GM12878 (cell line): ENCODE data around the gene FMNL2. TPM values are rescaled to one million over a fixed set of nuclear protein-coding genes. Genes with fewer than 3 reads are reported as not detected.

ENCODE experiments used
- ATAC-seq: fragments of 200-7000 bp; cut with Tn5 transposase; 3 replicates; pipeline ENCODE4 v1.9.1; 2020; ENCODE audit warnings: mild to moderate bottlenecking, moderate library complexity
- BruUV-seq: library from RNA; stranded (reverse); fragments of 400-500 nt; replicated peaks from 2 replicates; lab custom pipeline; 2021; lab: Mats Ljungman, UMichigan
- CTCF ChIA-PET: fragments of 300-600 bp; sonication (Branson Sonifier 250); formaldehyde crosslinking; extraction: SDS; loops from one replicate; lab custom pipeline; 2021; ENCODE audit warnings: inconsistent platforms; lab: Yijun Ruan, JAX
- POLR2A ChIA-PET: fragments of 350-600 bp; formaldehyde crosslinking; extraction: SDS; loops from one replicate; lab custom pipeline; 2021; ENCODE audit warnings: inconsistent platforms; lab: Charles Lee
- RAD21 ChIA-PET: fragments of 300-600 bp; sonication (Branson Sonifier 250); formaldehyde crosslinking; loops from one replicate; lab custom pipeline; 2023; ENCODE audit warnings: antibody characterized with exemption; ENCODE audit not compliant: unreplicated experiment; lab: Charles Lee
- SMC1A ChIA-PET: fragments of 300-600 bp; sonication (Branson Sonifier 250); formaldehyde crosslinking; loops from one replicate; lab custom pipeline; 2023; ENCODE audit not compliant: unreplicated experiment, uncharacterized antibody; lab: Charles Lee
- DNase-seq: peaks from one replicate; pipeline ENCODE4 v3.0.0-alpha.2; 2011; ENCODE audit warnings: low read depth, low spot score
- FAIRE-seq: peaks from 3 replicates; lab custom pipeline; 2011; peaks lifted over from hg19 to GRCh38; lab: Jason Lieb, UNC
- H2AFZ ChIP-seq: 2 replicates; pipeline ENCODE4 v1.6.0; 2011; ENCODE audit warnings: low read depth, low read length, control low read depth; ENCODE audit not compliant: control insufficient read depth
- H3K27ac ChIP-seq: 2 replicates; pipeline ENCODE4 v1.5.1; 2011; ENCODE audit warnings: control low read depth; ENCODE audit not compliant: control insufficient read depth, insufficient read depth
- H3K27me3 ChIP-seq, 2 experiments: replicated peaks in 1 of 2; 2 replicates each; pipeline versions ENCODE4 v1.6.0 to v1.6.1; 2011; ENCODE audit warnings: low read length in 1 of 2; ENCODE audit not compliant: control insufficient read depth in 2 of 2, insufficient read depth in 2 of 2
- H3K36me3 ChIP-seq, 2 experiments: 2 replicates each; pipeline ENCODE4 v1.5.1; 2011; ENCODE audit warnings: low read length in 1 of 2; ENCODE audit not compliant: control insufficient read depth in 2 of 2, insufficient read depth in 2 of 2
- H3K4me1 ChIP-seq: 2 replicates; pipeline ENCODE4 v1.6.1; 2011; ENCODE audit warnings: mild to moderate bottlenecking, low read length, moderate library complexity, mixed read lengths; ENCODE audit not compliant: control insufficient read depth, insufficient read depth
- H3K4me2 ChIP-seq: 2 replicates; pipeline ENCODE4 v1.6.0; 2011; ENCODE audit warnings: control low read depth; ENCODE audit not compliant: control insufficient read depth, insufficient read depth
- H3K4me3 ChIP-seq: fragments of 200-600 bp; sonication (generic); 2 replicates; pipeline ENCODE4 v1.5.1; 2016
- H3K79me2 ChIP-seq: 2 replicates; pipeline ENCODE4 v1.6.0; 2011; ENCODE audit warnings: low read length; ENCODE audit not compliant: control insufficient read depth, insufficient read depth
- H3K9ac ChIP-seq: 2 replicates; pipeline ENCODE4 v1.8.0; 2011; ENCODE audit warnings: low read length, control low read depth, mixed read lengths; ENCODE audit not compliant: control insufficient read depth, insufficient read depth
- H3K9me3 ChIP-seq: replicated peaks from 3 replicates; pipeline ENCODE4 v1.5.1; 2011; ENCODE audit warnings: mild to moderate bottlenecking, low read length; ENCODE audit not compliant: control insufficient read depth, insufficient read depth
- H4K20me1 ChIP-seq: 2 replicates; pipeline ENCODE4 v1.6.0; 2011; ENCODE audit not compliant: control insufficient read depth, insufficient read depth
- CUX1 ChIP-seq: IDR thresholded peaks from 2 replicates; pipeline ENCODE4 v1.6.1; 2012; ENCODE audit warnings: improper control_type of control experiment, low read depth, low read length; ENCODE audit not compliant: insufficient replicate concordance
- ETV6 ChIP-seq, 2 experiments: fragments of 450-650 bp in 1 of 2; IDR thresholded peaks in 1 of 2; conservative IDR thresholded peaks in 1 of 2; 2 replicates each; pipeline ENCODE4 v1.6.1; 2014; ENCODE audit warnings: antibody characterized with exemption in 1 of 2, borderline replicate concordance in 1 of 2, low read depth in 1 of 2, mild to moderate bottlenecking in 1 of 2, moderate library complexity in 1 of 2
- KAT2A ChIP-seq: conservative IDR thresholded peaks from 2 replicates; pipeline ENCODE4 v1.6.1; 2011; ENCODE audit warnings: low read depth, low read length; ENCODE audit not compliant: control insufficient read depth
- MAX ChIP-seq: IDR thresholded peaks from 2 replicates; pipeline ENCODE4 v1.6.1; 2012; ENCODE audit warnings: low read depth, low read length, improper control_type of control experiment
- PBX3 ChIP-seq: IDR thresholded peaks from 2 replicates; pipeline ENCODE4 v1.6.1; 2011; ENCODE audit warnings: mild to moderate bottlenecking, low read depth, low read length, moderate library complexity; ENCODE audit not compliant: insufficient replicate concordance
- SMARCA5 ChIP-seq: fragments of 450-650 bp; IDR thresholded peaks from 2 replicates; pipeline ENCODE4 v1.6.1; 2017; ENCODE audit warnings: mild to moderate bottlenecking
- ZBTB11 ChIP-seq: fragments of 450-650 bp; formaldehyde crosslinking; IDR thresholded peaks from 2 replicates; pipeline ENCODE4 v1.5.0; 2022; ENCODE audit warnings: mild to moderate bottlenecking, missing genetic modification characterization
- ZNF217 ChIP-seq: fragments of 450-650 bp; IDR thresholded peaks from 2 replicates; pipeline ENCODE4 v1.6.1; 2017; ENCODE audit warnings: antibody characterized with exemption, mild to moderate bottlenecking
- WGBS: methylation state at CpG from one replicate; pipeline ENCODE4 v1.1.6; 2016; ENCODE audit warnings: low lambda C conversion rate; ENCODE audit not compliant: insufficient replicate concordance, insufficient coverage; ENCODE audit errors: missing lambda C conversion rate; 5-methylcytosine and 5-hydroxymethylcytosine counted together
- in situ Hi-C: fragments of 300-500 bp; cut with MboI; formaldehyde crosslinking; loops from 9 replicates; pipeline ENCODE4 v1.14.3; 2018; ENCODE audit warnings: mixed read lengths
- intact Hi-C: fragments of 100-400 bp; cut with micrococcal nuclease; formaldehyde crosslinking; loops from one replicate; pipeline ENCODE4 v1.14.2; 2022; ENCODE audit not compliant: unreplicated experiment
- polyA plus RNA-seq, 11 experiments: library from polyadenylated mRNA; depleted of rRNA in 4 of 11; unstranded in 6 of 11; stranded (reverse) in 5 of 11; fragments of >200 nt; fragmentation: Nextera tagmentation in 4 of 11; fragmentation: Illumina TruSeq in 1 of 11; extraction: Ambion mirVana in 4 of 11; extraction: Trizol in 1 of 11; gene quantifications; 1 replicate in 1 of 11; 2 replicates in 10 of 11; pipeline versions ENCODE4 v1.2.1 to v1.2.3, GENCODE V29; 2011 to 2016; ENCODE audit warnings: inconsistent platforms in 2 of 11, missing spikeins in 2 of 11, low read depth in 1 of 11
- total RNA-seq, 4 experiments: library from RNA; depleted of rRNA in 3 of 4; stranded (reverse); fragments of >200 nt in 3 of 4; fragmentation: Illumina TruSeq in 1 of 4; extraction: Trizol in 1 of 4; gene quantifications; 2 replicates each; pipeline versions ENCODE4 v1.2.1 to v1.2.3, GENCODE V29; 2013 to 2021

Gene FMNL2
- total and polyA plus RNA-seq, 10 of the 15 experiments (the other 5 are each of a cell fraction or from before 2014, with no cell fraction given), result 0.13 to 9.9 (median 0.35) TPM

GRCh38 chr2:152430876-152431275, 95.9 kb downstream of the FMNL2 start:
- CTCF ChIA-PET, result interaction anchor here (0.8 kb wide), 1 partner anchor 19 kb away, joined by 3 read pairs; no protein-coding TSS in a partner anchor
- H3K9ac ChIP-seq, result no peak overlapping the region
- no peak for TF ChIP-seq ETV6 (conservative IDR thresholded peaks at IDR 0.05 in 1 of 2, IDR thresholded peaks at IDR 0.05 in 1 of 2; ENCODE audit: borderline replicate concordance in 1 of 2, low read depth in 1 of 2)
- TF ChIP-seq ZNF217, result no peak
- TF ChIP-seq ZBTB11 (CRISPR knock-in tag), result no peak
- TF ChIP-seq KAT2A, result no peak
- TF ChIP-seq PBX3, result no peak
- no peak for TF ChIP-seq CUX1
- no peak for TF ChIP-seq MAX
- no peak for TF ChIP-seq SMARCA5
- TF ChIP-seq, all 136 proteins: peak for 0
- FAIRE-seq (no peak), DNase-seq (no peak), ATAC-seq (no peak)
- H3K36me3 ChIP-seq, result no peaks in the 10 kb centered on the region
- POLR2A ChIA-PET, result interaction anchor here (0.6 kb wide), 1 partner anchor 186 kb away, joined by 6 read pairs; no protein-coding TSS in a partner anchor
- H2AFZ ChIP-seq, result no peak overlapping the region
- no peak overlapping the region for H3K4me3 ChIP-seq
- in situ Hi-C loops, result no loop called here
- H3K27ac ChIP-seq, result no peak overlapping the region
- H3K4me2 ChIP-seq, result no peak overlapping the region
- intact Hi-C loops, result no loop called here
- no peaks in the 10 kb centered on the region for H3K4me1 ChIP-seq
- RAD21 ChIA-PET, result no interaction called here
- H3K79me2 ChIP-seq, result no peaks in the 10 kb centered on the region
- no TSS peak for BruUV-seq
- no peaks in the 10 kb centered on the region for H4K20me1 ChIP-seq
- WGBS, result 84% methylated on average over 1 of the region's 1 CpG
- SMC1A ChIA-PET, result interaction anchor here (1.5 kb wide), 1 partner anchor 9 kb away, joined by 3 read pairs; no protein-coding TSS in a partner anchor
- H3K27me3 ChIP-seq, result no peaks in the 10 kb centered on the region
- no peaks in the 10 kb centered on the region for H3K9me3 ChIP-seq
